NCI-H1694 treated with DMSO at 0.1 percent for 48 hours (cell line): ENCODE measurements around the gene DAPL1.
"Not testable (repeated sequence)": the region's sequence is repeated elsewhere in the genome, so short reads cannot be mapped to it uniquely, and the experiment has no call there.

Source experiments
- DNase-seq: peaks from one replicate; lab custom pipeline; 2025; lab: John Stamatoyannopoulos, UW

Gene DAPL1

DNA sequence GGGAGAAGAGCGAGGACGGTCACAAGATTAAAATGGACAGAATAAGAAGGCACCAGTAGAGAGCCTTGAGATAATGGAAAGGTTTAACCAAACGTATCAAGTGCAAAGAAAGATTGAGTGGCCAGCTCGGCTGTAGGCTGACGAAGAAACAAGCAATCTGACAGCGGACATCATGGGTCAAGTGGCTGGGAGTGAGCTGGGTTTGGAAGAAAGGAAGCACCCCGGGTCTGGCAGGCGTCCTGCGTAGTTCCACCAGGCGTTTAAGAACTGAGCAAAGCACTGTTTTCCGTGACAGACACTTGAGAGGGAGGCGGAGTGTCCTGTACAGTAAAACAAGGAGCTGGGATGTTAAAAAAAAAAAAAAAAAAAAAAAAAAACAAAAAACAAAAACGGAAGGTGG, 27.1 kb downstream of the DAPL1 start:
- no peak for DNase-seq

- no peak for DNase-seq
These were observed 28.5 kb downstream of the DAPL1 start for GRCh38 chr2:158823486-158824237.

- no peak for DNase-seq
These were observed 29.9 kb downstream of the DAPL1 start for GRCh38 chr2:158825021-158825420.

GRCh38 chr2:158826965-158827364, 31.8 kb downstream of the DAPL1 start:
- no peak for DNase-seq

GRCh38 chr2:158828378-158829164, 33.5 kb downstream of the DAPL1 start:
- DNase-seq = no peak

- no peak for DNase-seq
These were observed 34.0 kb downstream of the DAPL1 start for GRCh38 chr2:158829167-158829566.

GRCh38 chr2:158830201-158830600, 35.1 kb downstream of the DAPL1 start:
- DNase-seq = no peak

GRCh38 chr2:158835431-158835830, 40.3 kb downstream of the DAPL1 start:
- DNase-seq = no peak

GRCh38 chr2:158837645-158838044, 42.5 kb downstream of the DAPL1 start:
- no peak for DNase-seq

DNA sequence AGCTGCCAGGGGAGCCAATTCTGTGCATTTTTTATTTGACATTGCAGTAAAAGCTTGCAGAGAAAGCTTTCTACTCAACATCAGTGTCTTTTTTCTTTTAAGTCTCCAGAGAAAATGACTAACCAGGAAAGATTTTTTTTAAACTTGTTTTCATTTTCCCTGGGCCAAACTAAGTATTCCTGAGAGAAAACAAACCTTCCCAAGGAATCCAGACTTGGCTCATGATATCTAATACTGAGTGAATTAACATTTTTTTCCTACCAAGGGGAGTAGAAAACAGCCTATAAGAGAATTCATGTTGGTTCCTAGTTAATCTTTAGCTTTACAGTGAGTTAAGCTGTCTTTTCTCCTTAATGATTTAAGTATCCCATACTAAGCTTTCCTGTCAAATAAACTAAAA, 46.7 kb downstream of the DAPL1 start:
- DNase-seq = no peak

DNA sequence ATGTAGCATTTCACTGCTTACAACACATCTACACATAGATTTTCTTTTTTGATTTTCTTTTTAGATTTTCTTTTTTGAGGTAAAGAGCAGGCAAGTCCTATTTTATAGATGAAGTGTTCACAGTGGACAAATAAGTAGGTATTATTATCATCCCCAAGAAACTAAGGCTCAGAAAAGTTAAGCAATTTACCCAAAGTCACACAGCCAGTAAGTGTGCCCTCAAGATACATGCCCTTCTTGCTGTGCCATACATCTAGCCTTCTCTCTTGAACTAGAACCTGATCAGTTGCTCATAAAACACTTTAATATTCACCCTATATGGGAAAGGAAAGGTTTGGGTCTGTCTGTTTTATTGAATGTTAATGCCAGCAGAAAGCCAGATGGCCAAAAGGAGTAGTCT, 50.3 kb downstream of the DAPL1 start:
- no peak for DNase-seq

GRCh38 chr2:158845859-158846258, 50.7 kb downstream of the DAPL1 start:
- no peak for DNase-seq

DNA sequence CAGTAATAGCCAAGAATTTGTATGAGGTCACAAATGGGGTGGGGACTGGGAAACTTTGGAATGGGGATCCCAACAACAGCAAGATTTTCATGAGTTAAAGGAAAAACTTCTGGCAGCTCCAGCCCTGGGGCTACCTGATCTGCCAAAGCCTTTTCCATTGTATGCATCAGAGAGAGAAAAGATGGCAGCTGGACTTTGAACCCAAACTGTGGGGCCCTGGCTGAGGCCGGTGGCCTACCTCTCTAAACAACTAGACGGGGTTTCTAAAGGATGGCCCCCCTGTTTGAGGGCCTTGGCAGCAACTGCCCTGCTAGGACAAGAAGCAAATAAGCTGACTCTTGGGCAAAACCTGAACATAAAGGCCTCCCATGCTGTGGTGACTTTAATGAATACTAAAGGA, 52.4 kb downstream of the DAPL1 start:
- DNase-seq = not testable (repeated sequence)

- DNase-seq = not testable (repeated sequence)
These were observed 53.2 kb downstream of the DAPL1 start for GRCh38 chr2:158848031-158848970.

GRCh38 chr2:158860179-158860578, 65.1 kb downstream of the DAPL1 start:
- DNase-seq = not testable (repeated sequence)

DNA sequence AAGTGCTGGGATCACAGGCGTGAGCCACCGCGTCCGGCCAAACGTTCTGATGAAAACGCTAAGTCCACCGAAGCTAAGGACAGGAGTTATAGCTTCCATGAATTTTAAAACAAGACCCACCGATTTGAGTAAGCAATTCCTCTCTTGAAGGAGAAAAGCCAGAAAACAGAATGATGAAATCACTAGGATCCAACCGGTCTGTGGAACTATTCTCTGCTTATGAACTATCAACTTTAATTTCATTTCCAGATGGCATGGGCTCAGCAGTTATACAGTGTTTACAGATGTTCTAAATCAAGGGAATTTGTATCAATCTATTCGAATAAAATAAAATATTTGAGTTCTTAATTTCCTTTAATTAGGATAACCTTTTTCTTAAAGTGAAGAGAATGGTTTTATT, 66.5 kb downstream of the DAPL1 start:
- DNase-seq = not testable (repeated sequence)

DNA sequence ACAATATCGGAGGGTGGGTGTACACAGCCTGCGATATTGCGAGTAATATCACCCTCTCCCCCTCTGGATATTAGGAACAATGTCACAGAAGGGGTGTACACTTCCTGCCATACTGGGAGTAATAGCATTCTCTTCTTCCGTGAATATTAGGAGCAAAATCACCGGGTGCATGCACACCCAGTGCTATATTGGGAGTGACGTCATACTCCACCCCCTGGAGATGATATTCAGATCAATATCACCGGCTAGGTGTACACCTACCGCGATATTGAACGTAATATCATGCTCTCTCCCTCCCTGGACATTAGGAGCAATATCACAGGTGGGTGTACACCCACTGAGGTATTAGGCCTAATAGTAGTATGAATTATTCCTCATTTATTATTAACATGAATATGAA, 70.4 kb downstream of the DAPL1 start:
- DNase-seq = not testable (repeated sequence)
